Duodenal mucosa (tissue), 2 donors: Measurements from ENCODE around the gene RAB11FIP4.
A peak's percentile ranks its signal among the peaks of the same experiment; 100 is the strongest.

Experiments used
- H3K27ac ChIP-seq: one replicate; pipeline ENCODE4 v1.7.0; 2013; ENCODE audit warnings: low read depth, low read length
- H3K27me3 ChIP-seq, 2 donors: one replicate each; pipeline ENCODE4 v1.7.0; 2013; ENCODE audit warnings: low read length in 2 of 2, control low read depth in 1 of 2; ENCODE audit not compliant: insufficient read depth in 2 of 2, control insufficient read depth in 1 of 2
- H3K36me3 ChIP-seq, 2 donors: one replicate each; pipeline ENCODE4 v1.7.0; 2013; ENCODE audit warnings: low read length in 2 of 2, control low read depth in 1 of 2; ENCODE audit not compliant: insufficient read depth in 2 of 2, control insufficient read depth in 1 of 2
- H3K4me1 ChIP-seq, 2 donors: one replicate each; pipeline ENCODE4 v1.7.0; 2013; ENCODE audit warnings: low read length in 2 of 2, control low read depth in 1 of 2; ENCODE audit not compliant: insufficient read depth in 2 of 2, control insufficient read depth in 1 of 2
- H3K4me3 ChIP-seq, 2 donors: one replicate each; pipeline ENCODE4 v1.7.0; 2013; ENCODE audit warnings: low read length in 2 of 2, low read depth in 1 of 2
- H3K9ac ChIP-seq, 2 donors: one replicate each; pipeline ENCODE4 v1.7.0; 2013; ENCODE audit warnings: low read length in 2 of 2, low read depth in 1 of 2
- H3K9me3 ChIP-seq, 2 donors: one replicate each; pipeline ENCODE4 v1.7.0; 2013; ENCODE audit warnings: low read length in 2 of 2, control low read depth in 1 of 2; ENCODE audit not compliant: control insufficient read depth in 1 of 2

RAB11FIP4 gene

GRCh38 chr17:31496097-31496496, 104.6 kb downstream of the RAB11FIP4 start:
- no peak overlapping the region for H3K27ac ChIP-seq
- H3K9me3 ChIP-seq: no peaks in the 10 kb centered on the region
- H3K9ac ChIP-seq: no peak overlapping the region
- H3K27me3 ChIP-seq: no peaks in the 10 kb centered on the region
- no peak overlapping the region for H3K4me3 ChIP-seq
- peaks cover 73 to 79% of the 10 kb centered on the region in 2 donors for H3K4me1 ChIP-seq
- no peaks in the 10 kb centered on the region for H3K36me3 ChIP-seq

GRCh38 chr17:31496601-31497000, 105.1 kb downstream of the RAB11FIP4 start:
- Histone ChIP-seq H3K4me1 (peaks cover 68 to 74% of the 10 kb centered on the region in 2 donors), H3K27ac (no peak overlapping the region)

GRCh38 chr17:31497431-31497830, 106.0 kb downstream of the RAB11FIP4 start:
- no peaks in the 10 kb centered on the region for H3K36me3 ChIP-seq
- H3K27me3 ChIP-seq: no peaks in the 10 kb centered on the region
- H3K4me1 ChIP-seq: peaks cover 60 to 65% of the 10 kb centered on the region in 2 donors
- no peak overlapping the region for H3K27ac ChIP-seq
- no peaks in the 10 kb centered on the region for H3K9me3 ChIP-seq
- H3K4me3 ChIP-seq: no peak overlapping the region
- no peak overlapping the region for H3K9ac ChIP-seq

More at GRCh38 chr17:31496601-31497000, 105.1 kb downstream of the RAB11FIP4 start:
- Histone ChIP-seq H3K9me3 (no peaks in the 10 kb centered on the region), H3K4me3 (no peak overlapping the region), H3K27me3 (no peaks in the 10 kb centered on the region), H3K36me3 (no peaks in the 10 kb centered on the region), H3K9ac (no peak overlapping the region)

- Histone ChIP-seq H3K27ac (no peak overlapping the region), H3K4me1 (peaks cover 52 to 58% of the 10 kb centered on the region in 2 donors), H3K27me3 (no peaks in the 10 kb centered on the region), H3K4me3 (no peak overlapping the region), H3K9ac (no peak overlapping the region), H3K9me3 (no peaks in the 10 kb centered on the region), H3K36me3 (no peaks in the 10 kb centered on the region)
Observed at GRCh38 chr17:31497994-31498826, 106.7 kb downstream of the RAB11FIP4 start.

- H3K4me1 ChIP-seq: peaks cover 35 to 41% of the 10 kb centered on the region in 2 donors
- no peaks in the 10 kb centered on the region for H3K9me3 ChIP-seq
- H3K4me3 ChIP-seq: no peak overlapping the region
- no peak overlapping the region for H3K27ac ChIP-seq
- no peaks in the 10 kb centered on the region for H3K27me3 ChIP-seq
- H3K36me3 ChIP-seq: no peaks in the 10 kb centered on the region
- no peak overlapping the region for H3K9ac ChIP-seq
Observed at GRCh38 chr17:31499771-31500554, 108.5 kb downstream of the RAB11FIP4 start.

GRCh38 chr17:31506517-31506916, 115.0 kb downstream of the RAB11FIP4 start:
- Histone ChIP-seq H3K4me3 (no peak overlapping the region), H3K27me3 (no peaks in the 10 kb centered on the region), H3K4me1 (peaks cover 38% of the 10 kb centered on the region in 2 donors), H3K9me3 (no peaks in the 10 kb centered on the region), H3K9ac (no peak overlapping the region), H3K36me3 (no peaks in the 10 kb centered on the region), H3K27ac (no peak overlapping the region)

- Histone ChIP-seq H3K4me3 (peak overlapping the region; percentile 42 to 56), H3K4me1 (peaks cover 39 to 43% of the 10 kb centered on the region in 2 donors), H3K27me3 (no peaks in the 10 kb centered on the region), H3K36me3 (no peaks in the 10 kb centered on the region), H3K27ac (peak overlapping the region; percentile 59), H3K9ac (peak overlapping the region; percentile 20 to 25), H3K9me3 (no peaks in the 10 kb centered on the region)
Observed at GRCh38 chr17:31508288-31509094, 117.0 kb downstream of the RAB11FIP4 start.

GRCh38 chr17:31509095-31509804, 117.8 kb downstream of the RAB11FIP4 start:
- Histone ChIP-seq H3K27ac (peak overlapping the region; percentile 59), H3K4me1 (peaks cover 39 to 43% of the 10 kb centered on the region in 2 donors), H3K4me3 (peak overlapping the region; percentile 42 to 56), H3K9me3 (no peaks in the 10 kb centered on the region), H3K9ac (peak overlapping the region; percentile 20 to 25), H3K36me3 (no peaks in the 10 kb centered on the region), H3K27me3 (no peaks in the 10 kb centered on the region)

GRCh38 chr17:31509805-31510177, 118.3 kb downstream of the RAB11FIP4 start:
- Histone ChIP-seq H3K9me3 (no peaks in the 10 kb centered on the region), H3K27me3 (no peaks in the 10 kb centered on the region), H3K4me3 (peak overlapping the region; percentile 29 to 42), H3K4me1 (peaks cover 39 to 43% of the 10 kb centered on the region in 2 donors), H3K9ac (peak overlapping the region; percentile 10 to 14), H3K36me3 (peaks cover 0 to 3% of the 10 kb centered on the region in 2 donors), H3K27ac (peak overlapping the region; percentile 59)
